Heart left ventricle (tissue), 16 donors: ENCODE data around the gene PIGN. TPM values are rescaled to one million over a fixed set of nuclear protein-coding genes. Genes with fewer than 3 reads are reported as not detected.

Experiments used
- ATAC-seq, 4 donors: fragments of 200-7000 bp; cut with Tn5 transposase; one replicate each; pipeline ENCODE4 v1.9.1; 2020 to 2022; ENCODE audit warnings: moderate library complexity in 4 of 4, mild to moderate bottlenecking in 3 of 4, moderate number of reproducible peaks in 1 of 4
- DNase-seq, 5 donors: peaks; one replicate each; pipeline ENCODE4 v3.0.0-alpha.2; 2020
- H3K27ac ChIP-seq, 12 donors: fragments of 200-600 bp; sonication (generic) in 4 of 12; one replicate each; pipeline versions ENCODE4 v1.5.0 to v1.8.0; 2016 to 2022; ENCODE audit warnings: mild to moderate bottlenecking in 2 of 12
- H3K27me3 ChIP-seq, 9 donors: fragments of 200-600 bp; sonication (generic) in 2 of 9; one replicate each; pipeline versions ENCODE4 v1.5.1 to v1.8.0; 2016 to 2022; ENCODE audit warnings: mild to moderate bottlenecking in 3 of 9
- H3K36me3 ChIP-seq, 9 donors: fragments of 200-600 bp; sonication (generic) in 2 of 9; one replicate each; pipeline versions ENCODE4 v1.5.0 to v1.8.0; 2018 to 2022; ENCODE audit warnings: mild to moderate bottlenecking in 2 of 9
- H3K4me1 ChIP-seq, 12 donors: fragments of 200-600 bp; sonication (generic) in 4 of 12; one replicate each; pipeline versions ENCODE4 v1.5.0 to v1.8.0; 2016 to 2022; ENCODE audit warnings: mild to moderate bottlenecking in 3 of 12
- H3K4me3 ChIP-seq, 12 donors: fragments of 200-600 bp; sonication (generic) in 4 of 12; one replicate each; pipeline versions ENCODE4 v1.5.0 to v1.8.0; 2017 to 2022; ENCODE audit warnings: mild to moderate bottlenecking in 9 of 12, moderate library complexity in 4 of 12
- H3K9me3 ChIP-seq, 12 donors: fragments of 200-600 bp; sonication (generic) in 4 of 12; one replicate each; pipeline versions ENCODE4 v1.5.0 to v1.8.0; 2016 to 2022; ENCODE audit warnings: mild to moderate bottlenecking in 1 of 12
- POLR2A ChIP-seq, 2 donors: fragments of 450-650 bp; IDR thresholded peaks; one replicate each; pipeline ENCODE4 v1.6.1; 2017; ENCODE audit warnings: antibody characterized with exemption in 2 of 2, mild to moderate bottlenecking in 2 of 2, moderate library complexity in 2 of 2
- WGBS, 4 donors: extraction: QIAGEN DNeasy Blood & Tissue Kit in 2 of 4; methylation state at CpG; one replicate each; pipeline versions ENCODE4 v1.1.5 to v1.1.7; 2013 to 2018; 5-methylcytosine and 5-hydroxymethylcytosine counted together
- intact Hi-C, 10 donors: fragments of 100-400 bp; cut with DNase I; formaldehyde crosslinking; loops; one replicate each; pipeline versions ENCODE4 v1.11.1 to v1.14.2; 2022
- polyA plus RNA-seq, 2 donors: library from polyadenylated mRNA; stranded (reverse); fragments of 200-250 nt; gene quantifications; one replicate each; pipeline ENCODE4 v1.2.3, GENCODE V29; 2013
- total RNA-seq, 9 donors: library from RNA; depleted of rRNA in 2 of 9; stranded (reverse); fragments of >200 nt in 2 of 9; fragmentation: NEBNext Ultra II Directional in 3 of 9; extraction: Animal tissue kit (Norgen Biotek cat#: 25700) in 3 of 9; gene quantifications; one replicate each; pipeline versions ENCODE4 v1.1.0 to v1.2.4, GENCODE V29; 2016 to 2023
- TF ChIP-seq, protein P1 (sequence below), 12 donors: fragments of 200-600 bp; sonication (generic) in 4 of 12; IDR thresholded peaks; one replicate each; pipeline versions ENCODE4 v1.5.0 to v1.8.0; 2018 to 2022; ENCODE audit warnings: antibody characterized with exemption in 12 of 12, mild to moderate bottlenecking in 5 of 12
- donor health status: ischemic (EF 13 %, LVEDD 7.1; RV severe dilation, severe dysfunction).
- donor health status: healthy with polysubstance abuse.
- donor health status: DM: no; HTN: yes; CAD: no.
- donor health status: DM: no; HTN: no; CAD: no.
- donor health status: ischemic (EF 25% LVEDD 6.9; RV normal size, moderate dysfunction).
- donor health status: ischemic (EF 25% LVEDD 5.7; RV mildly dilated, moderate dysfunction).
- donor health status: healthy.
- donor health status: DM: yes; HTN: yes; CAD: no.
- donor health status: ischemic (EF 35%, LVEDD 5.7; RV mildly dilated, moderate dysfunction).
- donor health status: nonischemic (EF 11% LVEDD 7.7; RV severe dilation, severe dysfunction).
- donor health status: DM: yes; HTN: yes; CAD: no.
- donor health status: PGD.
- donor health status: ischemic (EF 29% LVEDD 5.4; RV normal size, mild dysfunction).
- donor health status: nonischemic (EF 23%, LVEDD 6.1; RV moderate dilation, normal function).

Gene PIGN
- total and polyA plus RNA-seq, 11 donors: 4.3 to 29.6 (median 20.7) TPM

DNA sequence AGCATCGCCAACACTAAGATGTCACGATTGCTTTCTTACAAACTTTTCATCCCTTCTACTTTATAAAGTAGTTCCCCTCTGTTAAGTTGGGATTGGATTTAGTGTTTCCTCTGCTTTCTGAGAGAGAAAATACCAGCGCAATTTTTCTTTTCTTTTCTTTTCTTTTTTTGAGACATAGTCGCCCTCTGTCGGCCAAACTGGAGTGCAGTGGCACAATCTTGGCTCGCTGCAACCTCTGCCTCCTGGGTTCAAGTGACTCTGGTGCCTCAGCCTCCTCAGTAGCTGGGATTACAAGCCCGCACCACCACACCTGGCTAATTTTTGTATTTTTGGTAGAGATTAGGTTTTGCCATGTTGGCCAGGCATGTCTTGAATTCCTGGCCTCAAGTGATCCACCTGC is 9.2 kb upstream of the PIGN start:
- TF ChIP-seq, protein P1, sequence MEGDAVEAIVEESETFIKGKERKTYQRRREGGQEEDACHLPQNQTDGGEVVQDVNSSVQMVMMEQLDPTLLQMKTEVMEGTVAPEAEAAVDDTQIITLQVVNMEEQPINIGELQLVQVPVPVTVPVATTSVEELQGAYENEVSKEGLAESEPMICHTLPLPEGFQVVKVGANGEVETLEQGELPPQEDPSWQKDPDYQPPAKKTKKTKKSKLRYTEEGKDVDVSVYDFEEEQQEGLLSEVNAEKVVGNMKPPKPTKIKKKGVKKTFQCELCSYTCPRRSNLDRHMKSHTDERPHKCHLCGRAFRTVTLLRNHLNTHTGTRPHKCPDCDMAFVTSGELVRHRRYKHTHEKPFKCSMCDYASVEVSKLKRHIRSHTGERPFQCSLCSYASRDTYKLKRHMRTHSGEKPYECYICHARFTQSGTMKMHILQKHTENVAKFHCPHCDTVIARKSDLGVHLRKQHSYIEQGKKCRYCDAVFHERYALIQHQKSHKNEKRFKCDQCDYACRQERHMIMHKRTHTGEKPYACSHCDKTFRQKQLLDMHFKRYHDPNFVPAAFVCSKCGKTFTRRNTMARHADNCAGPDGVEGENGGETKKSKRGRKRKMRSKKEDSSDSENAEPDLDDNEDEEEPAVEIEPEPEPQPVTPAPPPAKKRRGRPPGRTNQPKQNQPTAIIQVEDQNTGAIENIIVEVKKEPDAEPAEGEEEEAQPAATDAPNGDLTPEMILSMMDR (IDR thresholded peaks at IDR 0.05): no peak
- no peak for TF ChIP-seq POLR2A (IDR thresholded peaks at IDR 0.05)
- ATAC-seq: no peak
- 90 to 96% (median 94%) methylated on average over 7 of the region's 7 CpGs for WGBS, 4 donors

DNA sequence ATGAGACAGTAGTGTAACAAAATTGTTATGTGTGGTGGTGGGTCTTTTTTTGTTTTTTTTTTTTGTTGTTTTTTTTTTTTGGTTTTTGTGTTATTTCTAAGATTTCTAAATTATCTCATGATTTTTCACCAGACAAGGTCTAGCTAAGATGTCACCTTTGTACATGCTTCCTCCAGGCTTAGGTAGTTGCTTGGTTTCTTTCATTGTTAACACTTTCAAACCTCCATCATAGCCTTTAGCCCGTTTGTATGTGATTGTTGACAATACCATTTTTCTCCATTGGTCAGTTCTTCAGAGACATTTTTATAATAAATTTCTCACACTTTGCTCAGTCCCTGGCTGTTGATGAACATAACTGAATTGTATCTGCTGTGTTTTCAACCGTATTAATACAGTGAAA is 2.4 kb upstream of the PIGN start:
- Histone ChIP-seq H3K36me3 (peaks cover 0 to 4% (median 0%) of the 10 kb centered on the region in 9 donors), H3K27ac (no peak overlapping the region), H3K4me1 (peaks cover 0 to 60% (median 32%) of the 10 kb centered on the region in 12 donors), H3K4me3 (peak overlapping the region in 9 of 12 donors; percentile 81 to 100 (median 90)), H3K27me3 (no peaks in the 10 kb centered on the region), H3K9me3 (peaks cover 0 to 7% (median 0%) of the 10 kb centered on the region in 12 donors)
- ATAC-seq (no peak), DNase-seq (no peak)
- TF ChIP-seq POLR2A (IDR thresholded peaks at IDR 0.05): no peak
- TF ChIP-seq, protein P1 (IDR thresholded peaks at IDR 0.05): no peak
- intact Hi-C loops: loop anchor here in 6 of 10 donors (5.0 to 10.0 kb wide), 6 partner anchors 58 to 1178 kb away; partner anchors contain the start of genes PHLPP1 (in 2 of the 6), KDSR (in 1 of the 6) and ZCCHC2 (in 1 of the 6)
- WGBS, 4 donors: 35 to 41% (median 36%) methylated on average over 2 of the region's 2 CpGs

More for the DNA sequence above, 9.2 kb upstream of the PIGN start:
- intact Hi-C loops: no loop called here
- H3K9me3 ChIP-seq: peaks cover 0 to 7% (median 0%) of the 10 kb centered on the region in 12 donors
- H3K4me1 ChIP-seq: peaks cover 0 to 44% (median 12%) of the 10 kb centered on the region in 12 donors
- H3K27me3 ChIP-seq: no peaks in the 10 kb centered on the region
- no peak for DNase-seq
- peaks cover 0 to 4% (median 0%) of the 10 kb centered on the region in 9 donors for H3K36me3 ChIP-seq
- H3K27ac ChIP-seq: no peak overlapping the region
- H3K4me3 ChIP-seq: no peak overlapping the region

DNA sequence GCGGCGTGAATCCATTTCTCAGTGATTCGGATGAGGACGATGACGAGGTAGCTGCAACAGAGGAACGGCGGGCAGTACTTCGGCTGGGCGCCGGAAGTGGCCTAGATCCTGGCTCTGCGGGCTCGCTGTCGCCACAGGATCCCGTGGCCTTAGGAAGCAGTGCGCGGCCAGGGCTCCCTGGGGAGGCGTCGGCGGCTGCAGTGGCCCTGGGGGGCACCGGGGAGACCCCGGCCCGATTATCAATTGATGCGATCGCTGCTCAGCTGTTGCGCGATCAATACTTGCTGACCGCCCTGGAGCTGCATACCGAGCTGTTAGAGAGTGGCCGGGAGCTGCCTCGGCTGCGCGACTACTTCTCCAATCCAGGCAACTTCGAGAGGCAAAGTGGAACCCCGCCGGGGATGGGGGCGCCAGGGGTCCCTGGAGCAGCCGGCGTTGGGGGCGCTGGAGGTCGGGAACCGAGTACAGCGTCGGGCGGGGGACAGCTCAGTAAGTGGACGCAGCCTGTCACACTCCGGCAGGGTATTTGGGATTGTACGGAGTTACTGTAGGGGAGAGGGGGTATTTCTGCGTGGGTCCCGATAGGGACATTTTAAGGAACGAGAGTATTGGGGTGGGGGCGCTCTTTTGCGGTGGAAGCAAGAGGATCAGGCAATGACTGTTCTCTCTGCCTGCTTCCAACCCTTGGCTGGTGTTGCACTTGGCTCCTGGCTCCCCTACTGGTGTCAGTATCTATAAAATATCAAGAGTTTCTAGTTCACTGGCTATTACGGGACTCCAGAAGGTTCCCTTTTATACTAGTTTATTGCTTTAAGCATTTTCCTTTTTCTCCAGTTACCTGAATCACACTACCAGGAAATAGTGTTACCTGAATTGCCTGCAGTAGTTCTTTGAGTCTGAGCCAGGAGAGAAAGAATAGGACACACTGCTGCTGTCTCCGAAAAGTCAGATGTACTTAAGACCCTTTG is 971 bp upstream of the PIGN start:
- ATAC-seq: peak in 3 of 4 donors; percentile 15 to 31 (median 30)
- Histone ChIP-seq H3K9me3 (peaks cover 0 to 7% (median 0%) of the 10 kb centered on the region in 12 donors), H3K36me3 (no peaks in the 10 kb centered on the region), H3K27me3 (no peaks in the 10 kb centered on the region), H3K27ac (peak overlapping the region; percentile 10 to 87 (median 78)), H3K4me1 (peaks cover 0 to 52% (median 35%) of the 10 kb centered on the region in 12 donors), H3K4me3 (peak overlapping the region; percentile 66 to 100 (median 90))
- WGBS, 4 donors: 0 to 1% (median 1%) methylated on average over 26 to 54 of the region's 54 CpGs
- peak in 4 of 5 donors; percentile 12 to 68 (median 28) for DNase-seq
- TF ChIP-seq POLR2A (IDR thresholded peaks at IDR 0.05): no peak
- TF ChIP-seq, protein P1 (IDR thresholded peaks at IDR 0.05): no peak
- intact Hi-C loops: loop anchor here in 8 of 10 donors (2.0 to 10.0 kb wide), 8 partner anchors 59 to 1179 kb away; partner anchors contain the start of genes PHLPP1 (in 2 of the 8), KDSR (in 1 of the 8) and ZCCHC2 (in 1 of the 8)

DNA sequence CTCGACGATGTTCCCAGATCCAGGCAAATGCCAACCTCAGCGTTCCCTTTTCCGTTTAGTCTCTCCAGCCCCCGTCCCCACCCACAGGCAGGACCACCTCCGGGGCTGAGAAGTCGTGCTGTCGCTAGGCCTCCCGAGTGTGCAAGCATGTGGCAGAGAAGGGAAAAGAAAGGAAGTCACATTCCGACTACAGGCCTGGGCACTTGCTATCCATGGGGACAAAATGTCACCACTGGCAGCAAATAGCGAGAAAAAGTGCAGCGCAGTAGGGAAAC is 420 bp downstream of the PIGN start:
- 0 to 1% (median 1%) methylated on average over 9 to 12 of the region's 12 CpGs for WGBS, 4 donors
- H3K36me3 ChIP-seq: no peaks in the 10 kb centered on the region
- no peaks in the 10 kb centered on the region for H3K27me3 ChIP-seq
- peaks cover 0 to 51% (median 35%) of the 10 kb centered on the region in 12 donors for H3K4me1 ChIP-seq
- intact Hi-C loops: loop anchor here in 8 of 10 donors (2.0 to 10.0 kb wide), 8 partner anchors 61 to 1181 kb away; partner anchors contain the start of genes PHLPP1 (in 2 of the 8), KDSR (in 1 of the 8) and ZCCHC2 (in 1 of the 8)
- H3K27ac ChIP-seq: peak overlapping the region; percentile 37 to 84 (median 80)
- no peaks in the 10 kb centered on the region for H3K9me3 ChIP-seq
- no peak for TF ChIP-seq POLR2A (IDR thresholded peaks at IDR 0.05)
- TF ChIP-seq, protein P1 (IDR thresholded peaks at IDR 0.05): no peak
- DNase-seq (no peak), ATAC-seq (peak; percentile 19 to 22 (median 20))
- peak overlapping the region; percentile 38 to 100 (median 90) for H3K4me3 ChIP-seq
